ENCODE measurements around the gene BPIFA2. TPM values are rescaled to one million over a fixed set of nuclear protein-coding genes. Genes with fewer than 3 reads are reported as not detected.

The BPIFA2 gene
- total and polyA plus RNA-seq, 2 of the 4 experiments (the other 2 are of a cell fraction), result not detected

DNA sequence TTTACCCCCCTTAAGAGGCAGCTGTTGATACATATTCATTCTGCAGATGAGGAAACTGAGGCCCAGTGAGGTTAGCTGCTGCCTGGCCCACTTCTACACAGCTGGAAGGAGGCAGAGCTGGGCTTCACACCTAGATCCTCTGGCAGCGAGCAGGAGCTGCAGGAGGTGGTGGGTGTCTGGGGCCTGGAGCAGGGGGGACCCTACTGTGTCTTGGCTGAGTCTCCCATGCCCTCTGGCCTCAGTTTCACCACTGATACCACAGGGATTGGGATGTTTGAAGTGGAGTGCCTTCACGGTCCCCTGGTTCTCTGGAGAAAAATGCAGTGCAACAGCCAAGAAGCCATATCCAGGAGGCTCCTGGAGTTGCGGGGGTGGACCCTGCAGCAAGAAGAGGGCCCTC, 8.2 kb upstream of the BPIFA2 start:
- no peak overlapping the region for H3K23ac ChIP-seq (ENCODE audit: low read depth, low read length)
- no peaks in the 10 kb centered on the region for H3K36me3 ChIP-seq (ENCODE audit: control insufficient read depth, insufficient read depth, low read length)
- no peak overlapping the region for H2BK15ac ChIP-seq (ENCODE audit: low read depth, low read length)
- no peaks in the 10 kb centered on the region for H3K4me1 ChIP-seq (ENCODE audit: control insufficient read depth, insufficient read depth, low read length)
- H3K9ac ChIP-seq (ENCODE audit: low read depth, low read length), result no peak overlapping the region
- WGBS, 2 experiments (ENCODE audit: extremely low coverage in 2 of 2, insufficient read length in 1 of 2), result 71% methylated on average over 1 of the region's 3 CpGs; no CpG with 5 or more reads in 1 of the 2 experiments
- in situ Hi-C loops (cut with MboI; ENCODE audit: low sequenced_read_pairs) (no loop called here), intact Hi-C loops (cut with micrococcal nuclease) (no loop called here), dilution Hi-C loops (cut with HindIII; ENCODE audit: low sequenced_read_pairs, unreplicated experiment) (no loop called here)
- H3K79me1 ChIP-seq (ENCODE audit: low read depth in 1 of 2, low read length in 2 of 2), result no peaks in the 10 kb centered on the region
- H4K8ac ChIP-seq (ENCODE audit: low read depth in 2 of 2, low read length in 2 of 2), result no peak overlapping the region
- H3K4ac ChIP-seq (ENCODE audit: low read depth, low read length), result no peak overlapping the region
- no peak overlapping the region for H3K4me3 ChIP-seq (ENCODE audit: insufficient read depth, low read depth, low read length)
- H2AK5ac ChIP-seq (ENCODE audit: low read depth, low read length), result no peak overlapping the region
- no peak overlapping the region for H3K18ac ChIP-seq (ENCODE audit: low read depth, low read length)
- CTCF ChIA-PET, result no interaction called here
- no peak for ATAC-seq (ENCODE audit: low read depth)
- no peak for TF ChIP-seq RFX5 (IDR thresholded peaks at IDR 0.05; ENCODE audit: low read depth, low read length)
- TF ChIP-seq MXI1 (IDR thresholded peaks at IDR 0.05; ENCODE audit: borderline replicate concordance, low read depth, low read length), result no peak
- no peak for TF ChIP-seq CEBPB (IDR thresholded peaks at IDR 0.05; ENCODE audit: low read depth, low read length)
- no peak for TF ChIP-seq BHLHE40 (IDR thresholded peaks at IDR 0.05; ENCODE audit: low read depth, low read length)
- TF ChIP-seq, protein P1, sequence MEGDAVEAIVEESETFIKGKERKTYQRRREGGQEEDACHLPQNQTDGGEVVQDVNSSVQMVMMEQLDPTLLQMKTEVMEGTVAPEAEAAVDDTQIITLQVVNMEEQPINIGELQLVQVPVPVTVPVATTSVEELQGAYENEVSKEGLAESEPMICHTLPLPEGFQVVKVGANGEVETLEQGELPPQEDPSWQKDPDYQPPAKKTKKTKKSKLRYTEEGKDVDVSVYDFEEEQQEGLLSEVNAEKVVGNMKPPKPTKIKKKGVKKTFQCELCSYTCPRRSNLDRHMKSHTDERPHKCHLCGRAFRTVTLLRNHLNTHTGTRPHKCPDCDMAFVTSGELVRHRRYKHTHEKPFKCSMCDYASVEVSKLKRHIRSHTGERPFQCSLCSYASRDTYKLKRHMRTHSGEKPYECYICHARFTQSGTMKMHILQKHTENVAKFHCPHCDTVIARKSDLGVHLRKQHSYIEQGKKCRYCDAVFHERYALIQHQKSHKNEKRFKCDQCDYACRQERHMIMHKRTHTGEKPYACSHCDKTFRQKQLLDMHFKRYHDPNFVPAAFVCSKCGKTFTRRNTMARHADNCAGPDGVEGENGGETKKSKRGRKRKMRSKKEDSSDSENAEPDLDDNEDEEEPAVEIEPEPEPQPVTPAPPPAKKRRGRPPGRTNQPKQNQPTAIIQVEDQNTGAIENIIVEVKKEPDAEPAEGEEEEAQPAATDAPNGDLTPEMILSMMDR (conservative IDR thresholded peaks at IDR 0.05; ENCODE audit: low read depth, low read length), result no peak
- no peak for TF ChIP-seq SMC3 (IDR thresholded peaks at IDR 0.05; ENCODE audit: low read depth, low read length)
- TF ChIP-seq, protein P2, sequence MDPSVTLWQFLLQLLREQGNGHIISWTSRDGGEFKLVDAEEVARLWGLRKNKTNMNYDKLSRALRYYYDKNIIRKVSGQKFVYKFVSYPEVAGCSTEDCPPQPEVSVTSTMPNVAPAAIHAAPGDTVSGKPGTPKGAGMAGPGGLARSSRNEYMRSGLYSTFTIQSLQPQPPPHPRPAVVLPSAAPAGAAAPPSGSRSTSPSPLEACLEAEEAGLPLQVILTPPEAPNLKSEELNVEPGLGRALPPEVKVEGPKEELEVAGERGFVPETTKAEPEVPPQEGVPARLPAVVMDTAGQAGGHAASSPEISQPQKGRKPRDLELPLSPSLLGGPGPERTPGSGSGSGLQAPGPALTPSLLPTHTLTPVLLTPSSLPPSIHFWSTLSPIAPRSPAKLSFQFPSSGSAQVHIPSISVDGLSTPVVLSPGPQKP (IDR thresholded peaks at IDR 0.05; ENCODE audit: borderline replicate concordance, low read depth, low read length), result no peak
- TF ChIP-seq, protein P3, sequence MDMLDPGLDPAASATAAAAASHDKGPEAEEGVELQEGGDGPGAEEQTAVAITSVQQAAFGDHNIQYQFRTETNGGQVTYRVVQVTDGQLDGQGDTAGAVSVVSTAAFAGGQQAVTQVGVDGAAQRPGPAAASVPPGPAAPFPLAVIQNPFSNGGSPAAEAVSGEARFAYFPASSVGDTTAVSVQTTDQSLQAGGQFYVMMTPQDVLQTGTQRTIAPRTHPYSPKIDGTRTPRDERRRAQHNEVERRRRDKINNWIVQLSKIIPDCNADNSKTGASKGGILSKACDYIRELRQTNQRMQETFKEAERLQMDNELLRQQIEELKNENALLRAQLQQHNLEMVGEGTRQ (IDR thresholded peaks at IDR 0.05; ENCODE audit: low read depth, low read length), result no peak
- TF ChIP-seq RCOR1 (IDR thresholded peaks at IDR 0.05; ENCODE audit: insufficient replicate concordance, low read length), result no peak
- no peak overlapping the region for H2BK120ac ChIP-seq (ENCODE audit: low read depth, low read length)
- no peaks in the 10 kb centered on the region for H4K20me1 ChIP-seq (ENCODE audit: insufficient read depth, low read length)
- BruUV-seq (replicated peaks), result no TSS peak
- peaks cover 3% of the 10 kb centered on the region for H3K27me3 ChIP-seq (ENCODE audit: control insufficient read depth, insufficient read depth, low read length)
- no peak overlapping the region for H4K91ac ChIP-seq (ENCODE audit: insufficient read depth, low read depth, low read length)
- no peak overlapping the region for H2BK20ac ChIP-seq (ENCODE audit: low read depth, low read length)
- no peak for DNase-seq
- H2BK5ac ChIP-seq (ENCODE audit: low read depth, low read length, poor library complexity, severe bottlenecking), result no peak overlapping the region
- H2AFZ ChIP-seq (replicated peaks; ENCODE audit: low read length, poor library complexity), result no peak overlapping the region
- no peak overlapping the region for H2AK9ac ChIP-seq (replicated peaks; ENCODE audit: low read depth, low read length, poor library complexity)
- no peak overlapping the region for H3K27ac ChIP-seq (ENCODE audit: insufficient read depth, low read length)
- no peaks in the 10 kb centered on the region for H3K9me1 ChIP-seq (ENCODE audit: insufficient read depth, low read length)
- no peak overlapping the region for H3K56ac ChIP-seq (ENCODE audit: extremely low read depth, insufficient read depth, low read length)
- no peaks in the 10 kb centered on the region for H3K9me3 ChIP-seq (ENCODE audit: control insufficient read depth, insufficient read depth, low read length)
- H4K5ac ChIP-seq (ENCODE audit: low read depth, low read length), result no peak overlapping the region
- H3K14ac ChIP-seq (replicated peaks; ENCODE audit: low read depth, low read length), result no peak overlapping the region
- no peak overlapping the region for H3K4me2 ChIP-seq (ENCODE audit: low read depth, low read length)
- POLR2A ChIA-PET (ENCODE audit: unreplicated experiment), result interaction anchor here (1.1 kb wide), 1 partner anchor 15 kb away, joined by 4 read pairs; no protein-coding TSS in a partner anchor

Data from IMR-90 (cell line).